DMS79 treated with DMSO at 0.1 percent for 48 hours (cell line): ENCODE data around the gene ERLEC1.
"Not testable (repeated sequence)": the region's sequence is repeated elsewhere in the genome, so short reads cannot be mapped to it uniquely, and the experiment has no call there.

Source experiments
- DNase-seq: peaks from one replicate; lab custom pipeline; 2025; lab: John Stamatoyannopoulos, UW

The ERLEC1 gene, protein sequence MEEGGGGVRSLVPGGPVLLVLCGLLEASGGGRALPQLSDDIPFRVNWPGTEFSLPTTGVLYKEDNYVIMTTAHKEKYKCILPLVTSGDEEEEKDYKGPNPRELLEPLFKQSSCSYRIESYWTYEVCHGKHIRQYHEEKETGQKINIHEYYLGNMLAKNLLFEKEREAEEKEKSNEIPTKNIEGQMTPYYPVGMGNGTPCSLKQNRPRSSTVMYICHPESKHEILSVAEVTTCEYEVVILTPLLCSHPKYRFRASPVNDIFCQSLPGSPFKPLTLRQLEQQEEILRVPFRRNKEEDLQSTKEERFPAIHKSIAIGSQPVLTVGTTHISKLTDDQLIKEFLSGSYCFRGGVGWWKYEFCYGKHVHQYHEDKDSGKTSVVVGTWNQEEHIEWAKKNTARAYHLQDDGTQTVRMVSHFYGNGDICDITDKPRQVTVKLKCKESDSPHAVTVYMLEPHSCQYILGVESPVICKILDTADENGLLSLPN

GRCh38 chr2:53786705-53787613 is at the start of gene ERLEC1, which contains the start of gene ASB3:
Gene ERLEC1 (plus strand): TSS chr2:53787044. CDS start chr2:53787211, 167 bp downstream.
Gene ASB3 (minus strand): TSS chr2:53786953. CDS start chr2:53765572, 21,381 bp downstream.
- DNase-seq: peak; percentile 89

- DNase-seq: no peak
Measured at GRCh38 chr2:53737091-53737490, 49.8 kb upstream of the ERLEC1 start.

- DNase-seq: no peak
Measured at GRCh38 chr2:53739032-53739431, 47.8 kb upstream of the ERLEC1 start.

GRCh38 chr2:53740170-53740569 is 46.7 kb upstream of the ERLEC1 start:
- DNase-seq: peak; percentile 18

DNA sequence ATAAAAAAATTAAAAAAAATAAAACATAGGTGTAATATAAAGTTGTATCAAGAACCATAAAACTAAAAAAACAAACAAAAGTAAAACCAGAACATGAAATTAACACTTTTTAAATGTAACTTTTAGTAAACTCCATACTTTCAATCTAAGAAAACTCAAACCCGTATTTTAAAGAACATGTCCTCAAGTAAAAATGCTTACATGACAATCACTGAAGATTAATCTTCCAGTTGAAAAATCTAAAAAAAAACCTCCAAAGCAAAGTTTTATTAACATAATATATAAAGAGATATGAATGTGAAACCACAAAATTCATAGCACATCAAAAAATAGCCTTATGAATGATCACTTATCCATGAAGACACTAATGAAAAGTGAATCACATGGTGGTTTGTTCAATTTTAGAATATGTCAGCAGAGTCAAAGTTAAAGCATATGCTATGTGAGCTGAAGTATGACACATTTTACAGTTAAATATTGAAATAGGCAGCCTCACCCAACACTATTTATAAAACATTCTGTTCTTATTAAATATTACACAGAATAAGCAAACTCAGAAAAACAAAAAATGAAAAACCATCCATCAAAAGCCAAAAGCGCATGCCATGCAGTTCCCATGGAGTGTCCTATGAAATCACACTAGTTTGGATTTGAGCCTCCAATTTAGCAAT is 42.3 kb upstream of the ERLEC1 start:
- DNase-seq: no peak

- DNase-seq: no peak
Measured at GRCh38 chr2:53750041-53750768, 36.6 kb upstream of the ERLEC1 start.

DNA sequence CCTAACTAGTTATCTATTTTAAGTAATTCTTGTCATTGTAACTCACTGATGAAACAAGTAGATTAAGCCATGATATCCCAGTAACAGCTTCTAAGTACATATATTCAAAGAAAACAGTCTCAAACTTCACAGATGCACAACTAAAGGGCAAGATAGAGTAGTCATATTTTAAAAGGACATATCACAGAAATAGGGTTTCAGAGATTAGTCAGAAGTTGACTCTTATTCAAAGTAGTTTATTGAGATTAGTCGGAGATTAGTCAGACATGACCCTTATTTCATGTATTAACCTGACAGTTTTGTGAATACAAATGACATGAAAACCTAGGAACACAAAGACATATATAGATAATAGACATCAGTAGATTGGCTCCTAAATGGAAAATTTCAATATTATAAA is 35.1 kb upstream of the ERLEC1 start:
- no peak for DNase-seq

DNA sequence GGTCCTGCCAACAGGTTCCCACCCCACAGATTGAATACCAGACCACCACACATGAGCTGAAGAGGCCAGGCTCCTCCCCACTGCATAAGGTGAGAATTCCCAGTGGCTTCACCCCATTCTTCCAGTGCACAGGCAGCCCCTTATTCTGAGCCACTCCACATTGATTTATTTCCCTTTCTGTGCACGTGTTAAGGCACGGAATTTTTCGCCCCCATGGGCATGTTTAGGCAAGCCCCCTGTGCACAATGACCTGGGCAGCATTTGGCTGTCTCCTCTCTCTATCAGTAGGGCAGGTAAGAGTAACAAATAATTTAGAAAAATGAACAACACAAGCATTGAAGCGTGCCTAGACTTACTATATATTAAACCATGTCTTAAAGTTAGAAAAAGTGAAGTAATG is 34.5 kb upstream of the ERLEC1 start:
- no peak for DNase-seq

- DNase-seq: no peak
Measured at GRCh38 chr2:53753041-53753440, 33.8 kb upstream of the ERLEC1 start.

GRCh38 chr2:53755121-53755520 is 31.7 kb upstream of the ERLEC1 start:
- DNase-seq: no peak

GRCh38 chr2:53756644-53757043 is 30.2 kb upstream of the ERLEC1 start:
- no peak for DNase-seq

DNA sequence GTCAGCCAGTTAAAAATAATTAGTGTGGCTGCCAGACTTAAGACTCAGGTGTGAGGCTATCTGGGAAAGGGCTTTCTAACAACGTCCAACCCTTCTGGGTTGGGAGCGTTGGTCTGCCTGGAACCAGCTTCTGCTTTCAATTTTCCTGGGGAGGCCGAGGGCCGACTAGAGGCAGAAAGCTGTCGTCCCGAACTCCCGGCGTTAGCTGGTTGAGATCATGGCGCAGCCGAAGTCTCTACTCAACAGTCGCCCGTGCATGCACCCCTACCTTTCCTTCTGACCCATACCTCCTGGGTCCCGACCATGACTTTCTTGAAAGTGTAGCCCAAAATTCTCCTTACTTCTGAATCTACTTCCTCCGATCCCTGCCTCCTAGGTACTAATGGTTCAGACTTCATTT is 29.6 kb upstream of the ERLEC1 start:
- not testable (repeated sequence) for DNase-seq

- DNase-seq: no peak
Measured at GRCh38 chr2:53765767-53766166, 21.1 kb upstream of the ERLEC1 start.

GRCh38 chr2:53767405-53768241 is 19.2 kb upstream of the ERLEC1 start, which contains the start of gene CHAC2:
Gene CHAC2 (plus strand): TSS chr2:53767804. CDS start chr2:53767887, 83 bp downstream.
- DNase-seq: peak; percentile 96

DNA sequence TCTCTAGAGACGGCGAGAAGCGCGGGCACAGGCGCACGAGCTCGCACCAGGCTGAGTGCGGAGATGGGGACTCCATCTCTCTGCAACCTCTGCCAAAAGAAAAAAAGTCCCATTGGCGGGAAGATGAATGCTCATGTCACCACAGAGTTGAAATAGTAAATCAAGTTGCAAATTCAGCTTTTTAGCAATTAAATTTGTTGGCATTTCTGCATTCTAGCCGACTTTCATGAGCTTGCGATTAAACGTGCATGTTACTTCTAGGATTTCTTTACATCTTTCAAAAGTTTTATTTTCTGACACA is 18.7 kb upstream of the ERLEC1 start:
- DNase-seq: peak; percentile 63

DNA sequence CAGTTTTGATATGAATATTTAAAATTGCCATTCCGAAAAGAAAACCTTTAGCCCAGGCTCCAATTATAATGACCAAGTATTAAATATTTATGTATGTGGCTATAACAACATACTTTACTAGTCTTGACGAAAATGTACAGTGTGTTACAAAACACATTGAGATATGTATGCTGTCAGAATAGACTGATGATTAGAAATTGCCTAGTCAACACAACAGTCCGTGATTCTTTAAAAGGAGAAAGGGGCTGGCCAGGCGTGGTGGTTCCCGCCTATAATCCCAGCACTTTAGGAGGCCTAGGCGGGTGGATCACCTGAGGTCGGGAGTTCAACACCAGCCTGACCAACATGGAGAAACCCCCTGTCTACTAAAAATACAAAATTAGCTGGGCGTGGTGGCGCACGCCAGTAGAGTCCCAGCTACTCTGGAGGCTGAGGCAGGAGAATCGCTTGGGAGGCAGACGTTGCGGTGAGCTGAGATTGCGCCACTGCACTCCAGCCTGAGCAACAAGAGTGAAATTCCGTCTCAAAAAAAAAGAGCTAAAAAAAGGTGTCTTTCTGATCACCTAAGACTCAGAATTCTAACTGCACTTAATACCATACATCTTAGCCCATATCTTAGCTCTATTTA is 17.4 kb upstream of the ERLEC1 start:
- DNase-seq: no peak

- DNase-seq: no peak
Measured at GRCh38 chr2:53770264-53770663, 16.6 kb upstream of the ERLEC1 start.

- no peak for DNase-seq
Measured at GRCh38 chr2:53777134-53777533, 9.7 kb upstream of the ERLEC1 start.

GRCh38 chr2:53778536-53779162 is 8.2 kb upstream of the ERLEC1 start:
- no peak for DNase-seq

- DNase-seq: no peak
Measured at GRCh38 chr2:53780056-53780455, 6.8 kb upstream of the ERLEC1 start.
